Right lobe of liver (tissue), 4 donors: ENCODE measurements around the gene SQSTM1.

Experiments
- POLR2A ChIP-seq: fragments of 450-650 bp; IDR thresholded peaks from one replicate; pipeline ENCODE4 v1.6.1; 2017; ENCODE audit warnings: antibody characterized with exemption, mild to moderate bottlenecking
- TF ChIP-seq, protein P1 (sequence below), 4 donors: fragments of 200-600 bp in 3 of 4; fragments of 450-650 bp in 1 of 4; IDR thresholded peaks; one replicate each; pipeline versions ENCODE4 v1.5.1 to v1.8.0; 2016 to 2022; ENCODE audit warnings: antibody characterized with exemption in 4 of 4, mild to moderate bottlenecking in 2 of 4
- donor health status: DM: no; HTN: no; CAD: no.
- donor health status: DM: no; HTN: no; CAD: no.
- donor health status: DM: no; HTN: yes; CAD: no.

DNA sequence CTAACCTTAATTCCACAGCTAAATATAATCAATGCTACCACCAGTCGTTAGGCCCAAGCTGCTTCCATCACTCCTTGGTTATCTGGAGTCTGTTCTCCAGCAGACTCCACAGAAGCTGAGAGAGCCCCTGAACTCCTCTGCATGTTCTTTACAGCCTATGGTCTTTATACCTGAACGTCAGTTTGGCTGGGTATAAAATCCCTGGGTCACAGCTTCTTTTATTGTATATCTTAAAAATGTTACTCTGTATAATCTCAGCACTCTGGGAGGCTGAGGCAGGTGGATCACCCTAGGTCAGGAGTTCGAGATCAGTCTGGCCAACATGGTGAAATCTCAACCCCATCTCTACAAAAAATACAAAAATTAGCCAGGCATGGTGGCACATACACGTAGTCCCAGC is 61.6 kb downstream of the SQSTM1 start:
- TF ChIP-seq, protein P1, sequence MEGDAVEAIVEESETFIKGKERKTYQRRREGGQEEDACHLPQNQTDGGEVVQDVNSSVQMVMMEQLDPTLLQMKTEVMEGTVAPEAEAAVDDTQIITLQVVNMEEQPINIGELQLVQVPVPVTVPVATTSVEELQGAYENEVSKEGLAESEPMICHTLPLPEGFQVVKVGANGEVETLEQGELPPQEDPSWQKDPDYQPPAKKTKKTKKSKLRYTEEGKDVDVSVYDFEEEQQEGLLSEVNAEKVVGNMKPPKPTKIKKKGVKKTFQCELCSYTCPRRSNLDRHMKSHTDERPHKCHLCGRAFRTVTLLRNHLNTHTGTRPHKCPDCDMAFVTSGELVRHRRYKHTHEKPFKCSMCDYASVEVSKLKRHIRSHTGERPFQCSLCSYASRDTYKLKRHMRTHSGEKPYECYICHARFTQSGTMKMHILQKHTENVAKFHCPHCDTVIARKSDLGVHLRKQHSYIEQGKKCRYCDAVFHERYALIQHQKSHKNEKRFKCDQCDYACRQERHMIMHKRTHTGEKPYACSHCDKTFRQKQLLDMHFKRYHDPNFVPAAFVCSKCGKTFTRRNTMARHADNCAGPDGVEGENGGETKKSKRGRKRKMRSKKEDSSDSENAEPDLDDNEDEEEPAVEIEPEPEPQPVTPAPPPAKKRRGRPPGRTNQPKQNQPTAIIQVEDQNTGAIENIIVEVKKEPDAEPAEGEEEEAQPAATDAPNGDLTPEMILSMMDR (IDR thresholded peaks at IDR 0.05): no peak
- no peak for TF ChIP-seq POLR2A
